ENCODE results near the gene CERS2. TPM values are rescaled to one million over a fixed set of nuclear protein-coding genes. Genes with fewer than 3 reads are reported as not detected.

Gene CERS2
- total and polyA plus RNA-seq, 2 of the 13 experiments (the other 11 are each of a cell fraction or from before 2014, with no cell fraction given) = 269 to 298 TPM

GRCh38 chr1:151010346-151010726 lies 35.7 kb upstream of the CERS2 start:
- peaks cover 76% of the 10 kb centered on the region for H3K4me1 ChIP-seq (ENCODE audit: insufficient read depth, low read length)

More at GRCh38 chr1:151010346-151010726, 35.7 kb upstream of the CERS2 start:
- intact Hi-C loops (cut with micrococcal nuclease; ENCODE audit: unreplicated experiment) (loop anchor here (5.0 kb wide), 1 partner anchor 137 kb away; the partner anchor contains the start of gene SEMA6C), in situ Hi-C loops (cut with HindIII; ENCODE audit: extremely low pct_ligation_motif_present, low pct_unique_long_range_greater_than_20kb) (no loop called here)
- 94% methylated on average over 3 of the region's 3 CpGs for WGBS (ENCODE audit: low lambda C conversion rate)
- FAIRE-seq = no peak
- H3K9me3 ChIP-seq (ENCODE audit: low read length) = no peaks in the 10 kb centered on the region
- BruUV-seq (replicated peaks) = no TSS peak
- peaks cover 25% of the 10 kb centered on the region for H3K79me2 ChIP-seq (ENCODE audit: insufficient read depth, low read length)
- no peak for ATAC-seq
- no peaks in the 10 kb centered on the region for H4K20me1 ChIP-seq (ENCODE audit: insufficient read depth, low read length)
- no peak overlapping the region for H3K4me2 ChIP-seq (ENCODE audit: low read depth, low read length)
- H2AFZ ChIP-seq (ENCODE audit: low read length) = no peak overlapping the region
- ChIA-PET CTCF (ENCODE audit: low intra/inter-chr PET ratio, low total read pairs) (no interaction called here), POLR2A (no interaction called here)
- no peak overlapping the region for H3K4me3 ChIP-seq (replicated peaks in 1 of 3; ENCODE audit: insufficient read depth in 1 of 3, low read depth in 2 of 3, low read length in 3 of 3)
- no peak for TF ChIP-seq ZFP41 (CRISPR knock-in tag; IDR thresholded peaks at IDR 0.05; ENCODE audit: borderline replicate concordance)
- no peak for TF ChIP-seq SKIL (CRISPR knock-in tag; IDR thresholded peaks at IDR 0.05; ENCODE audit: borderline replicate concordance)
- TF ChIP-seq THAP11 (CRISPR knock-in tag; IDR thresholded peaks at IDR 0.05) = no peak
- no peak for TF ChIP-seq ZNF10 (CRISPR knock-in tag; IDR thresholded peaks at IDR 0.05; ENCODE audit: borderline replicate concordance, low read depth)
- TF ChIP-seq ZBED4 (CRISPR knock-in tag; IDR thresholded peaks at IDR 0.05; ENCODE audit: borderline replicate concordance) = no peak
- TF ChIP-seq THAP7 (CRISPR knock-in tag; IDR thresholded peaks at IDR 0.05) = no peak
- no peak for TF ChIP-seq ZBTB14 (CRISPR knock-in tag; IDR thresholded peaks at IDR 0.05)
- no peak for TF ChIP-seq CCAR2 (optimal IDR thresholded peaks at IDR 0.05; ENCODE audit: low read depth, low read length)
- no peak for TF ChIP-seq ZSCAN12 (CRISPR knock-in tag; IDR thresholded peaks at IDR 0.05)
- no peak for TF ChIP-seq ZNF770 (CRISPR knock-in tag; IDR thresholded peaks at IDR 0.05)
- H3K36me3 ChIP-seq (replicated peaks in 1 of 2; ENCODE audit: control insufficient read depth in 1 of 2, insufficient read depth in 2 of 2, low read length in 2 of 2) = no peaks in the 10 kb centered on the region
- no peak for DNase-seq (ENCODE audit: low spot score)
- H3K9ac ChIP-seq (ENCODE audit: insufficient read depth, low read depth, low read length) = no peak overlapping the region
- no peak overlapping the region for H3K27ac ChIP-seq (ENCODE audit: extremely low read length, insufficient read depth, low read length)
- H3K27me3 ChIP-seq (ENCODE audit: control insufficient read depth in 1 of 2, insufficient read depth in 2 of 2, low read length in 2 of 2) = no peaks in the 10 kb centered on the region; a peak in 1 of 5 replicates
